Vagina (tissue), 2 donors: ENCODE measurements around the gene FOXF1.

Experiments
- POLR2AphosphoS5 ChIP-seq, 2 donors: sonication (generic); formaldehyde crosslinking; IDR thresholded peaks; one replicate each; pipeline ENCODE4 v1.9.0; 2017; ENCODE audit warnings: antibody characterized with exemption in 2 of 2, mild to moderate bottlenecking in 2 of 2, low read depth in 1 of 2; ENCODE audit not compliant: insufficient read depth in 1 of 2
- TF ChIP-seq, protein P1 (sequence below), 3 experiments: fragments of 450-650 bp in 2 of 3; fragments of 200-600 bp in 1 of 3; sonication (generic) in 1 of 3; IDR thresholded peaks; one replicate each; pipeline ENCODE4 v1.5.1; 2017 to 2019; ENCODE audit warnings: antibody characterized with exemption in 3 of 3, mild to moderate bottlenecking in 2 of 3, moderate library complexity in 2 of 3

DNA sequence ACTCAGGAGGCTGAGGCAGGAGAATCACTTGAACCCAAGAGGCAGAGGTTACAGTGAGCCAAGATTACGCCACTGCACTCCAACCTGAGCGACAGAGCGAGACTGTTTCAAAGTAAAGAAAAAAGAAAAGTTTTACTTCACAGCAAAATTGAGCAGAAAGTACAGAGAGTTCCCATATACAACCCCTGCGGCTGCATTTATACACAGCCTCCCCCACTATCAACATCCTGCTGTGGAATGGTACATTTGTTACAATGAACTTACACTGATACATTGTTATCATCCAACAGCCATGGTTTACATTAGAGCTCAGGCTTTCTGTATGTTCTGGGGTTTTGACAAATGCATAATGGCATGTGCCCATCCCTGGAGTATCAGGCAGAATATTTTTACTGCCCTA is 47.3 kb downstream of the FOXF1 start:
- TF ChIP-seq, protein P1, sequence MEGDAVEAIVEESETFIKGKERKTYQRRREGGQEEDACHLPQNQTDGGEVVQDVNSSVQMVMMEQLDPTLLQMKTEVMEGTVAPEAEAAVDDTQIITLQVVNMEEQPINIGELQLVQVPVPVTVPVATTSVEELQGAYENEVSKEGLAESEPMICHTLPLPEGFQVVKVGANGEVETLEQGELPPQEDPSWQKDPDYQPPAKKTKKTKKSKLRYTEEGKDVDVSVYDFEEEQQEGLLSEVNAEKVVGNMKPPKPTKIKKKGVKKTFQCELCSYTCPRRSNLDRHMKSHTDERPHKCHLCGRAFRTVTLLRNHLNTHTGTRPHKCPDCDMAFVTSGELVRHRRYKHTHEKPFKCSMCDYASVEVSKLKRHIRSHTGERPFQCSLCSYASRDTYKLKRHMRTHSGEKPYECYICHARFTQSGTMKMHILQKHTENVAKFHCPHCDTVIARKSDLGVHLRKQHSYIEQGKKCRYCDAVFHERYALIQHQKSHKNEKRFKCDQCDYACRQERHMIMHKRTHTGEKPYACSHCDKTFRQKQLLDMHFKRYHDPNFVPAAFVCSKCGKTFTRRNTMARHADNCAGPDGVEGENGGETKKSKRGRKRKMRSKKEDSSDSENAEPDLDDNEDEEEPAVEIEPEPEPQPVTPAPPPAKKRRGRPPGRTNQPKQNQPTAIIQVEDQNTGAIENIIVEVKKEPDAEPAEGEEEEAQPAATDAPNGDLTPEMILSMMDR (IDR thresholded peaks at IDR 0.05): no peak
- TF ChIP-seq POLR2AphosphoS5 (IDR thresholded peaks at IDR 0.05; ENCODE audit: insufficient read depth in 1 of 2, low read depth in 1 of 2): no peak
